ENCODE measurements around the gene SLC22A23. TPM values are rescaled to one million over a fixed set of nuclear protein-coding genes. Genes with fewer than 3 reads are reported as not detected.

The SLC22A23 gene
- total and polyA plus RNA-seq, 4 donors, result 4.9 to 45.4 (median 19.7) TPM

DNA sequence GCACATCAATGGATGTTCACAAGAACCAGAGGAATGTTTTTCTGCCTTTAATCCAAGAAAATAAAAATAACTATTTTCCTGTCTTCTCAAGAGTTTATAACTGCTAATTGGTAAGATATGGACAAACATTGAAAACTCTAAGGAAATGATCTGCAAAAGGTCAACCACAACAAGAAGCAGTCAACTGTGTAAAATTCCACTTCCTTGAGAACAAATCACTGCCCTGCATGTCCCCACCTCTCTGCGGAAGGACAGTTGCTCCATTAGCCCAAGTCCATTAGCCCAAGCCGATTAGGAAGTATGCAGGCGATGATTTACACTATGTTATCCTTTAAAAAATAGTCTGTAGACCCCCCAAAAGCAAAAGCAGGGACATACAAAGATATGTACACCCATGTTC lies 27.6 kb downstream of the SLC22A23 start:
- Histone ChIP-seq H3K27me3 (ENCODE audit: control insufficient read depth in 4 of 4, insufficient read depth in 4 of 4, low read length in 3 of 4) (no peaks in the 10 kb centered on the region), H3K4me1 (ENCODE audit: control insufficient read depth in 4 of 4, insufficient read depth in 4 of 4, low read length in 3 of 4) (peaks cover 0 to 13% (median 8%) of the 10 kb centered on the region in 4 donors), H3K9me3 (ENCODE audit: control insufficient read depth in 4 of 4, low read length in 3 of 4) (no peaks in the 10 kb centered on the region), H3K4me3 (ENCODE audit: low read depth in 1 of 3, low read length in 3 of 3) (no peak overlapping the region), H3K9ac (ENCODE audit: low read depth in 1 of 2, low read length in 2 of 2) (no peak overlapping the region), H3K36me3 (ENCODE audit: control insufficient read depth in 4 of 4, insufficient read depth in 3 of 4, low read depth in 1 of 4, low read length in 3 of 4) (peaks cover 0 to 2% (median 0%) of the 10 kb centered on the region in 4 donors), H3K27ac (ENCODE audit: low read depth in 1 of 2, low read length in 2 of 2) (no peak overlapping the region)
- TF ChIP-seq EGR1 (IDR thresholded peaks at IDR 0.05; ENCODE audit: low read depth in 2 of 2) (no peak), REST (IDR thresholded peaks at IDR 0.05) (no peak), TAF1 (conservative IDR thresholded peaks at IDR 0.05) (no peak), RXRA (IDR thresholded peaks at IDR 0.05) (no peak), FOXA2 (IDR thresholded peaks at IDR 0.05) (no peak), HNF4G (IDR thresholded peaks at IDR 0.05) (no peak), HNF4A (conservative IDR thresholded peaks at IDR 0.05) (no peak), RAD21 (IDR thresholded peaks at IDR 0.05) (no peak)
- TF ChIP-seq, protein P1, sequence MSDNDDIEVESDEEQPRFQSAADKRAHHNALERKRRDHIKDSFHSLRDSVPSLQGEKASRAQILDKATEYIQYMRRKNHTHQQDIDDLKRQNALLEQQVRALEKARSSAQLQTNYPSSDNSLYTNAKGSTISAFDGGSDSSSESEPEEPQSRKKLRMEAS (IDR thresholded peaks at IDR 0.05), result no peak
- TF ChIP-seq, protein P2, sequence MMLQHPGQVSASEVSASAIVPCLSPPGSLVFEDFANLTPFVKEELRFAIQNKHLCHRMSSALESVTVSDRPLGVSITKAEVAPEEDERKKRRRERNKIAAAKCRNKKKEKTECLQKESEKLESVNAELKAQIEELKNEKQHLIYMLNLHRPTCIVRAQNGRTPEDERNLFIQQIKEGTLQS (IDR thresholded peaks at IDR 0.05), result no peak
- 96% methylated on average over 3 of the region's 3 CpGs for WGBS
- DNase-seq (ENCODE audit: low spot score), result no peak

- Histone ChIP-seq H3K27me3 (ENCODE audit: control insufficient read depth in 4 of 4, insufficient read depth in 4 of 4, low read length in 3 of 4) (no peaks in the 10 kb centered on the region), H3K4me3 (ENCODE audit: low read depth in 1 of 3, low read length in 3 of 3) (no peak overlapping the region), H3K9me3 (ENCODE audit: control insufficient read depth in 4 of 4, low read length in 3 of 4) (no peaks in the 10 kb centered on the region), H3K27ac (ENCODE audit: low read depth in 1 of 2, low read length in 2 of 2) (no peak overlapping the region), H3K9ac (ENCODE audit: low read depth in 1 of 2, low read length in 2 of 2) (no peak overlapping the region), H3K4me1 (ENCODE audit: control insufficient read depth in 4 of 4, insufficient read depth in 4 of 4, low read length in 3 of 4) (peaks cover 0 to 13% (median 8%) of the 10 kb centered on the region in 4 donors), H3K36me3 (ENCODE audit: control insufficient read depth in 4 of 4, insufficient read depth in 3 of 4, low read depth in 1 of 4, low read length in 3 of 4) (peaks cover 0 to 2% (median 0%) of the 10 kb centered on the region in 4 donors)
- 91% methylated on average over 3 of the region's 3 CpGs for WGBS
- TF ChIP-seq FOXA1 (IDR thresholded peaks at IDR 0.05) (no peak), JUND (IDR thresholded peaks at IDR 0.05) (no peak), HNF4A (conservative IDR thresholded peaks at IDR 0.05) (no peak), REST (IDR thresholded peaks at IDR 0.05) (no peak), FOXA2 (IDR thresholded peaks at IDR 0.05) (no peak), YY1 (IDR thresholded peaks at IDR 0.05) (no peak), GABPA (IDR thresholded peaks at IDR 0.05 in 1 of 2, conservative IDR thresholded peaks at IDR 0.05 in 1 of 2) (no peak), HNF4G (IDR thresholded peaks at IDR 0.05) (no peak)
- TF ChIP-seq, protein P3, sequence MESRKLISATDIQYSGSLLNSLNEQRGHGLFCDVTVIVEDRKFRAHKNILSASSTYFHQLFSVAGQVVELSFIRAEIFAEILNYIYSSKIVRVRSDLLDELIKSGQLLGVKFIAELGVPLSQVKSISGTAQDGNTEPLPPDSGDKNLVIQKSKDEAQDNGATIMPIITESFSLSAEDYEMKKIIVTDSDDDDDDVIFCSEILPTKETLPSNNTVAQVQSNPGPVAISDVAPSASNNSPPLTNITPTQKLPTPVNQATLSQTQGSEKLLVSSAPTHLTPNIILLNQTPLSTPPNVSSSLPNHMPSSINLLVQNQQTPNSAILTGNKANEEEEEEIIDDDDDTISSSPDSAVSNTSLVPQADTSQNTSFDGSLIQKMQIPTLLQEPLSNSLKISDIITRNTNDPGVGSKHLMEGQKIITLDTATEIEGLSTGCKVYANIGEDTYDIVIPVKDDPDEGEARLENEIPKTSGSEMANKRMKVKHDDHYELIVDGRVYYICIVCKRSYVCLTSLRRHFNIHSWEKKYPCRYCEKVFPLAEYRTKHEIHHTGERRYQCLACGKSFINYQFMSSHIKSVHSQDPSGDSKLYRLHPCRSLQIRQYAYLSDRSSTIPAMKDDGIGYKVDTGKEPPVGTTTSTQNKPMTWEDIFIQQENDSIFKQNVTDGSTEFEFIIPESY (IDR thresholded peaks at IDR 0.05), result no peak
- TF ChIP-seq, protein P2 (IDR thresholded peaks at IDR 0.05), result no peak
- no peak for DNase-seq (ENCODE audit: low spot score)
Observed at GRCh38 chr6:3428700-3429099, 28.1 kb downstream of the SLC22A23 start.
